Loucy (cell line): ENCODE results near the gene ZP3.
"Not testable (repeated sequence)": the region's sequence is repeated elsewhere in the genome, so short reads cannot be mapped to it uniquely, and the experiment has no call there.

ENCODE experiments used
- H2AFZ ChIP-seq: fragments of 200-600 bp; sonication (generic); 2 replicates; pipeline ENCODE4 v1.6.0; 2016; ENCODE audit warnings: antibody characterized with exemption, mild to moderate bottlenecking, low read length, moderate library complexity
- H3F3A ChIP-seq: fragments of 200-600 bp; 2 replicates; pipeline ENCODE4 v1.6.0; 2016; ENCODE audit warnings: antibody characterized with exemption, low read depth, mild to moderate bottlenecking
- H3K27me3 ChIP-seq: fragments of 200-600 bp; sonication (generic); 2 replicates; pipeline ENCODE4 v1.6.1; 2014; ENCODE audit warnings: low read length, mild to moderate bottlenecking; ENCODE audit not compliant: insufficient read depth, poor library complexity, severe bottlenecking
- H3K36me3 ChIP-seq: fragments of 200-600 bp; sonication (generic); 2 replicates; pipeline ENCODE4 v1.6.1; 2016; ENCODE audit warnings: low read length; ENCODE audit not compliant: insufficient read depth
- H3K4me1 ChIP-seq: fragments of 200-600 bp; sonication (generic); 2 replicates; pipeline ENCODE4 v1.5.1; 2014; ENCODE audit warnings: low read length, mild to moderate bottlenecking; ENCODE audit not compliant: insufficient read depth, poor library complexity, severe bottlenecking
- H3K4me2 ChIP-seq: fragments of 200-600 bp; sonication (generic); 2 replicates; pipeline ENCODE4 v1.6.0; 2014; ENCODE audit warnings: antibody characterized with exemption, low read length, low read depth, mild to moderate bottlenecking; ENCODE audit not compliant: poor library complexity, severe bottlenecking
- H3K4me3 ChIP-seq: fragments of 200-600 bp; sonication (generic); 2 replicates; pipeline ENCODE4 v1.5.1; 2014; ENCODE audit warnings: low read length, mild to moderate bottlenecking, mixed read lengths; ENCODE audit not compliant: poor library complexity, severe bottlenecking
- H3K79me2 ChIP-seq: fragments of 200-600 bp; sonication (generic); 2 replicates; pipeline ENCODE4 v1.6.1; 2014; ENCODE audit warnings: low read length; ENCODE audit not compliant: insufficient read depth
- H3K9ac ChIP-seq: fragments of 200-600 bp; sonication (generic); 2 replicates; pipeline ENCODE4 v1.6.0; 2014; ENCODE audit warnings: mild to moderate bottlenecking, low read depth, low read length, moderate library complexity; ENCODE audit not compliant: poor library complexity, severe bottlenecking
- H3K9me2 ChIP-seq: fragments of 200-600 bp; sonication (generic); replicated peaks from 2 replicates; pipeline ENCODE4 v1.6.1; 2016; ENCODE audit warnings: low read depth, low read length, mixed read lengths
- H3K9me3 ChIP-seq: fragments of 200-600 bp; sonication (generic); 2 replicates; pipeline ENCODE4 v1.6.1; 2014; ENCODE audit warnings: mild to moderate bottlenecking, antibody characterized with exemption, low read length, low read depth; ENCODE audit not compliant: insufficient read depth
- H4K20me1 ChIP-seq: fragments of 200-600 bp; sonication (generic); 2 replicates; pipeline ENCODE4 v1.6.0; 2014; ENCODE audit warnings: antibody characterized with exemption, low read length, mild to moderate bottlenecking; ENCODE audit not compliant: insufficient read depth, poor library complexity, severe bottlenecking
- EZH2phosphoT487 ChIP-seq: fragments of 200-600 bp; IDR thresholded peaks from 2 replicates; pipeline ENCODE4 v1.6.1; 2018; ENCODE audit warnings: antibody characterized with exemption, mild to moderate bottlenecking, moderate library complexity, borderline replicate concordance
- TF ChIP-seq, protein P1 (sequence below): fragments of 200-600 bp; sonication (generic); conservative IDR thresholded peaks from 2 replicates; pipeline ENCODE4 v1.5.1; 2014; ENCODE audit warnings: mild to moderate bottlenecking, antibody characterized with exemption, low read length

ZP3 gene

GRCh38 chr7:76423666-76424412 is 911 bp upstream of the ZP3 start:
- Histone ChIP-seq H3K4me1 (peaks cover 1% of the 10 kb centered on the region), H3F3A (no peaks in the 10 kb centered on the region), H4K20me1 (no peaks in the 10 kb centered on the region), H3K4me3 (no peak overlapping the region), H3K27me3 (no peaks in the 10 kb centered on the region), H3K9me2 (no peaks in the 10 kb centered on the region), H3K4me2 (no peak overlapping the region), H3K9me3 (no peaks in the 10 kb centered on the region), H3K9ac (no peak overlapping the region), H3K79me2 (no peaks in the 10 kb centered on the region), H3K36me3 (no peaks in the 10 kb centered on the region), H2AFZ (no peak overlapping the region)
- TF ChIP-seq, protein P1, sequence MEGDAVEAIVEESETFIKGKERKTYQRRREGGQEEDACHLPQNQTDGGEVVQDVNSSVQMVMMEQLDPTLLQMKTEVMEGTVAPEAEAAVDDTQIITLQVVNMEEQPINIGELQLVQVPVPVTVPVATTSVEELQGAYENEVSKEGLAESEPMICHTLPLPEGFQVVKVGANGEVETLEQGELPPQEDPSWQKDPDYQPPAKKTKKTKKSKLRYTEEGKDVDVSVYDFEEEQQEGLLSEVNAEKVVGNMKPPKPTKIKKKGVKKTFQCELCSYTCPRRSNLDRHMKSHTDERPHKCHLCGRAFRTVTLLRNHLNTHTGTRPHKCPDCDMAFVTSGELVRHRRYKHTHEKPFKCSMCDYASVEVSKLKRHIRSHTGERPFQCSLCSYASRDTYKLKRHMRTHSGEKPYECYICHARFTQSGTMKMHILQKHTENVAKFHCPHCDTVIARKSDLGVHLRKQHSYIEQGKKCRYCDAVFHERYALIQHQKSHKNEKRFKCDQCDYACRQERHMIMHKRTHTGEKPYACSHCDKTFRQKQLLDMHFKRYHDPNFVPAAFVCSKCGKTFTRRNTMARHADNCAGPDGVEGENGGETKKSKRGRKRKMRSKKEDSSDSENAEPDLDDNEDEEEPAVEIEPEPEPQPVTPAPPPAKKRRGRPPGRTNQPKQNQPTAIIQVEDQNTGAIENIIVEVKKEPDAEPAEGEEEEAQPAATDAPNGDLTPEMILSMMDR = no peak
- TF ChIP-seq EZH2phosphoT487 = no peak

DNA sequence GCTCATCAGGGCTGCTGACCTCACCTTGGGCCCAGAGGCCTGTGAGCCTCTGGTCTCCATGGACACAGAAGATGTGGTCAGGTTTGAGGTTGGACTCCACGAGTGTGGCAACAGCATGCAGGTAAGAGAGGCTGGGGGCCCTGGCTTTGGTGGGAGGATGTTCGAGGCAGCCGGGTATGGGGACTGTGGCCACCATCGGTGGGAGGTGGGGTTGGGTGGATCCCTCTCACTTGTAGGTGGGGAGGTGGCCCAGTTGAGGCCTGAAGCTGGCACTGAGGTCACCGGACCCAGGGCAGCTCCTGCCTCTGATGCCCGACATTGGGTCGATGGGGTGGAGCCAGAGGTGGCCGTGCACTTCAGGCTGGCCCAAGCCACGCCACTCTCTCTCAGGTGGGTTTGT is 406 bp downstream of the ZP3 start:
- Histone ChIP-seq H4K20me1 (no peaks in the 10 kb centered on the region), H3K9me3 (no peaks in the 10 kb centered on the region), H3K4me1 (peaks cover 6% of the 10 kb centered on the region), H3K4me2 (no peak overlapping the region), H2AFZ (no peak overlapping the region), H3K9me2 (no peaks in the 10 kb centered on the region), H3K9ac (no peak overlapping the region), H3K36me3 (no peaks in the 10 kb centered on the region), H3K79me2 (no peaks in the 10 kb centered on the region), H3F3A (no peaks in the 10 kb centered on the region), H3K27me3 (no peaks in the 10 kb centered on the region), H3K4me3 (no peak overlapping the region)
- TF ChIP-seq, protein P1 = no peak
- TF ChIP-seq EZH2phosphoT487 = no peak

DNA sequence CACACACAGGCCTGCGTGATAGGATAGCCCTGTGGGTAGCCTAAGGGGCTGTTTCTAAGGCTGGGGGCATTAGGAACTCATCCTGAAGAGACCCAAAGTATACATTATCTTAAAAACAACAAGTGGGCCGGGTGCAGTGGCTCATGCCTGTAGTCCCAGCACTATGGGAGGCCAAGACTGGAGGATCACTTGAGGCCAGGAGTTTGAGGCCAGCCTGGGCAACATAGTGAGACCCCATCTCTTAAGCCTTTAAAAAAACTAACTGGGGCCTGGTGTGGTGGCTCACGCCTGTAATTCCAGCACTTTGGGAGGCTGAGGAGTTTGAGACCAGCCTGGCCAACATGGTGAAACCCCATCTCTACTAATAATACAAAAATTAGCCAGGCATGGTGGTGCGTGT is 808 bp downstream of the ZP3 start:
- H3K9me3 ChIP-seq, H3K4me3 ChIP-seq, H3K27me3 ChIP-seq, H3K4me1 ChIP-seq, H3K79me2 ChIP-seq, H3K9me2 ChIP-seq, H4K20me1 ChIP-seq, H3K9ac ChIP-seq, H3K36me3 ChIP-seq, H3K4me2 ChIP-seq, H3F3A ChIP-seq, H2AFZ ChIP-seq: not testable (repeated sequence)

- Histone ChIP-seq H3K4me1 (peaks cover 6% of the 10 kb centered on the region), H3K9me2 (no peaks in the 10 kb centered on the region), H3F3A (no peaks in the 10 kb centered on the region), H4K20me1 (no peaks in the 10 kb centered on the region), H3K4me3 (no peak overlapping the region), H2AFZ (no peak overlapping the region), H3K4me2 (no peak overlapping the region), H3K27me3 (no peaks in the 10 kb centered on the region), H3K36me3 (no peaks in the 10 kb centered on the region), H3K9me3 (no peaks in the 10 kb centered on the region), H3K79me2 (no peaks in the 10 kb centered on the region), H3K9ac (no peak overlapping the region)
- TF ChIP-seq, protein P1 = no peak
- TF ChIP-seq EZH2phosphoT487 = no peak
These were observed 1.5 kb downstream of the ZP3 start for GRCh38 chr7:76426246-76426645.
